H1 (cell line): ENCODE data around the gene BTBD7. TPM values are rescaled to one million over a fixed set of nuclear protein-coding genes. Genes with fewer than 3 reads are reported as not detected.

Experiments
- ASH2L ChIP-seq: fragments of 200-600, 300-600 bp; sonication (generic); IDR thresholded peaks from one replicate; pipeline ENCODE4 v1.7.1; 2017; ENCODE audit warnings: low read length
- ATF3 ChIP-seq: IDR thresholded peaks from 2 replicates; pipeline ENCODE4 v1.6.1; 2011; ENCODE audit warnings: low read depth, mild to moderate bottlenecking, low read length; ENCODE audit not compliant: insufficient read depth
- CHD1 ChIP-seq: IDR thresholded peaks from 2 replicates; pipeline ENCODE4 v1.6.1; 2012; ENCODE audit warnings: low read depth, low read length, improper control_type of control experiment
- CREB1 ChIP-seq: IDR thresholded peaks from 2 replicates; pipeline ENCODE4 v1.6.1; 2012; ENCODE audit warnings: inconsistent platforms
- HDAC6 ChIP-seq: IDR thresholded peaks from one replicate; pipeline ENCODE4 v1.7.1; 2012; ENCODE audit warnings: low read depth, mild to moderate bottlenecking, inconsistent platforms, low read length, moderate library complexity
- KDM4A ChIP-seq: IDR thresholded peaks from one replicate; pipeline ENCODE4 v1.7.1; 2012; ENCODE audit warnings: low read depth, mild to moderate bottlenecking, moderate library complexity, low read length, inconsistent platforms; ENCODE audit not compliant: severe bottlenecking
- KDM5A ChIP-seq: fragments of 200-600 bp; IDR thresholded peaks from 2 replicates; pipeline ENCODE4 v1.7.1; 2012; ENCODE audit warnings: mild to moderate bottlenecking, low read length, inconsistent platforms, mixed read lengths
- NRF1 ChIP-seq: IDR thresholded peaks from 2 replicates; pipeline ENCODE4 v1.6.1; 2011; ENCODE audit warnings: mild to moderate bottlenecking, low read depth, low read length, improper control_type of control experiment
- RAD21 ChIP-seq, 2 experiments: IDR thresholded peaks in 1 of 2; conservative IDR thresholded peaks in 1 of 2; 2 replicates each; pipeline ENCODE4 v1.6.1; 2011; ENCODE audit warnings: low read depth in 2 of 2, low read length in 2 of 2, improper control_type of control experiment in 1 of 2, inconsistent platforms in 1 of 2, mild to moderate bottlenecking in 1 of 2, moderate library complexity in 1 of 2
- RFX5 ChIP-seq: IDR thresholded peaks from 2 replicates; pipeline ENCODE4 v1.6.1; 2011; ENCODE audit warnings: low read depth, low read length, improper control_type of control experiment, borderline replicate concordance
- RXRA ChIP-seq: IDR thresholded peaks from 2 replicates; pipeline ENCODE4 v1.6.1; 2011; ENCODE audit warnings: low read depth, mild to moderate bottlenecking, low read length, moderate library complexity; ENCODE audit not compliant: insufficient read depth
- SIN3A ChIP-seq, 2 experiments: IDR thresholded peaks in 1 of 2; conservative IDR thresholded peaks in 1 of 2; 2 replicates each; pipeline ENCODE4 v1.6.1; 2011 to 2012; ENCODE audit warnings: low read length in 2 of 2, improper control_type of control experiment in 1 of 2, low read depth in 1 of 2, mild to moderate bottlenecking in 1 of 2
- SUZ12 ChIP-seq: fragments of 200-600 bp; sonication (generic); IDR thresholded peaks from 2 replicates; pipeline ENCODE4 v1.6.1; 2012; ENCODE audit warnings: mild to moderate bottlenecking, inconsistent platforms, low read length, moderate library complexity, mixed read lengths
- TAF1 ChIP-seq: IDR thresholded peaks from 2 replicates; pipeline ENCODE4 v1.6.1; 2011; ENCODE audit warnings: mild to moderate bottlenecking, low read depth, low read length
- TCF12 ChIP-seq: IDR thresholded peaks from 2 replicates; pipeline ENCODE4 v1.6.1; 2011; ENCODE audit warnings: low read depth, mild to moderate bottlenecking, low read length
- polyA plus RNA-seq, 7 experiments: library from polyadenylated mRNA; depleted of rRNA in 3 of 7; stranded (reverse) in 5 of 7; unstranded in 2 of 7; fragments of >200 nt in 5 of 7; fragments of 200-250 nt in 2 of 7; gene quantifications; 1 replicate in 5 of 7; 2 replicates in 1 of 7; 4 replicates in 1 of 7; pipeline versions ENCODE4 v1.2.1 to v1.2.3, GENCODE V29; 2011 to 2013; ENCODE audit warnings: missing spikeins in 2 of 7, mixed read lengths in 2 of 7
- total RNA-seq: library from RNA; stranded (reverse); fragmentation: NEBNext Ultra II Directional; extraction: Animal tissue kit (Norgen Biotek cat#: 25700); gene quantifications from 2 replicates; pipeline ENCODE4 v1.2.1, GENCODE V29; 2021
- TF ChIP-seq, protein P1 (sequence below), 3 experiments: IDR thresholded peaks; 1 replicate in 2 of 3; 2 replicates in 1 of 3; pipeline versions ENCODE4 v1.5.1 to v1.6.1; 2011; ENCODE audit warnings: low read length in 3 of 3, mild to moderate bottlenecking in 3 of 3, inconsistent platforms in 2 of 3, low read depth in 1 of 3, moderate library complexity in 1 of 3; ENCODE audit not compliant: insufficient read depth in 1 of 3; ENCODE audit errors: control extremely low read depth in 1 of 3
- TF ChIP-seq, protein P2 (sequence below): IDR thresholded peaks from 2 replicates; pipeline ENCODE4 v1.6.1; 2012; ENCODE audit warnings: inconsistent platforms
- TF ChIP-seq, protein P3 (sequence below): IDR thresholded peaks from 2 replicates; pipeline ENCODE4 v1.6.1; 2012; ENCODE audit warnings: low read length, inconsistent platforms

The BTBD7 gene
- total and polyA plus RNA-seq, 2 of the 8 experiments (the other 6 are each of a cell fraction or from before 2014, with no cell fraction given): 12.1 to 46.1 TPM

- TF ChIP-seq CHD1 (no peak), TAF1 (peak; percentile 80), SIN3A (conservative IDR thresholded peaks at IDR 0.05 in 1 of 2, IDR thresholded peaks at IDR 0.05 in 1 of 2; ENCODE audit: low read depth in 1 of 2, low read length in 2 of 2) (peak; percentile 42 to 53; a peak in 1 of 4 replicates), SUZ12 (no peak), RAD21 (IDR thresholded peaks at IDR 0.05 in 1 of 2, conservative IDR thresholded peaks at IDR 0.05 in 1 of 2; ENCODE audit: low read depth in 2 of 2, low read length in 2 of 2) (peak in 1 of 2 experiments; percentile 22; a peak in 1 of 4 replicates), TCF12 (no peak), KDM5A (0 out of 2 replicates have a peak, but pooled peaks have one; percentile 36), KDM4A (peak; percentile 38), ASH2L (peak; percentile 15), RFX5 (no peak), HDAC6 (no peak), ATF3 (peak; percentile 67; the same call in 1 of the 2 replicates), NRF1 (peak; percentile 72), CREB1 (peak; percentile 81), RXRA (no peak)
- TF ChIP-seq, protein P1, sequence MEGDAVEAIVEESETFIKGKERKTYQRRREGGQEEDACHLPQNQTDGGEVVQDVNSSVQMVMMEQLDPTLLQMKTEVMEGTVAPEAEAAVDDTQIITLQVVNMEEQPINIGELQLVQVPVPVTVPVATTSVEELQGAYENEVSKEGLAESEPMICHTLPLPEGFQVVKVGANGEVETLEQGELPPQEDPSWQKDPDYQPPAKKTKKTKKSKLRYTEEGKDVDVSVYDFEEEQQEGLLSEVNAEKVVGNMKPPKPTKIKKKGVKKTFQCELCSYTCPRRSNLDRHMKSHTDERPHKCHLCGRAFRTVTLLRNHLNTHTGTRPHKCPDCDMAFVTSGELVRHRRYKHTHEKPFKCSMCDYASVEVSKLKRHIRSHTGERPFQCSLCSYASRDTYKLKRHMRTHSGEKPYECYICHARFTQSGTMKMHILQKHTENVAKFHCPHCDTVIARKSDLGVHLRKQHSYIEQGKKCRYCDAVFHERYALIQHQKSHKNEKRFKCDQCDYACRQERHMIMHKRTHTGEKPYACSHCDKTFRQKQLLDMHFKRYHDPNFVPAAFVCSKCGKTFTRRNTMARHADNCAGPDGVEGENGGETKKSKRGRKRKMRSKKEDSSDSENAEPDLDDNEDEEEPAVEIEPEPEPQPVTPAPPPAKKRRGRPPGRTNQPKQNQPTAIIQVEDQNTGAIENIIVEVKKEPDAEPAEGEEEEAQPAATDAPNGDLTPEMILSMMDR (IDR thresholded peaks at IDR 0.05; ENCODE audit: control extremely low read depth in 1 of 3, insufficient read depth in 1 of 3, low read depth in 1 of 3, low read length in 3 of 3): no peak
- TF ChIP-seq, protein P2, sequence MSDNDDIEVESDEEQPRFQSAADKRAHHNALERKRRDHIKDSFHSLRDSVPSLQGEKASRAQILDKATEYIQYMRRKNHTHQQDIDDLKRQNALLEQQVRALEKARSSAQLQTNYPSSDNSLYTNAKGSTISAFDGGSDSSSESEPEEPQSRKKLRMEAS: peak; percentile 89
- TF ChIP-seq, protein P3, sequence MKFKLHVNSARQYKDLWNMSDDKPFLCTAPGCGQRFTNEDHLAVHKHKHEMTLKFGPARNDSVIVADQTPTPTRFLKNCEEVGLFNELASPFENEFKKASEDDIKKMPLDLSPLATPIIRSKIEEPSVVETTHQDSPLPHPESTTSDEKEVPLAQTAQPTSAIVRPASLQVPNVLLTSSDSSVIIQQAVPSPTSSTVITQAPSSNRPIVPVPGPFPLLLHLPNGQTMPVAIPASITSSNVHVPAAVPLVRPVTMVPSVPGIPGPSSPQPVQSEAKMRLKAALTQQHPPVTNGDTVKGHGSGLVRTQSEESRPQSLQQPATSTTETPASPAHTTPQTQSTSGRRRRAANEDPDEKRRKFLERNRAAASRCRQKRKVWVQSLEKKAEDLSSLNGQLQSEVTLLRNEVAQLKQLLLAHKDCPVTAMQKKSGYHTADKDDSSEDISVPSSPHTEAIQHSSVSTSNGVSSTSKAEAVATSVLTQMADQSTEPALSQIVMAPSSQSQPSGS: no peak
Measured at GRCh38 chr14:93332853-93333630, at the start of gene BTBD7 (continued).
